ENCODE data around the gene AGBL4. TPM values are rescaled to one million over a fixed set of nuclear protein-coding genes. Genes with fewer than 3 reads are reported as not detected.

Gene AGBL4
- polyA plus RNA-seq, 3 donors = 0.05 TPM; not detected in 2

- TF ChIP-seq CTCF (IDR thresholded peaks at IDR 0.05) = no peak
- H2AFZ ChIP-seq (ENCODE audit: insufficient read depth, low read depth, low read length, poor library complexity, severe bottlenecking) = no peak overlapping the region
- H3K79me2 ChIP-seq (ENCODE audit: insufficient read depth, low read length) = no peaks in the 10 kb centered on the region
- H3K4me1 ChIP-seq (ENCODE audit: control insufficient read depth in 1 of 2, insufficient read depth in 2 of 2, low read length in 2 of 2) = no peaks in the 10 kb centered on the region
- H3K27me3 Mint-ChIP-seq (ENCODE audit: low read depth in 3 of 3) = peaks cover 0 to 3% (median 0%) of the 10 kb centered on the region in 3 donors
- H3K27ac Mint-ChIP-seq = peak overlapping the region in 2 of 7 donors; percentile 37 to 49
- H3K9me3 Mint-ChIP-seq = peaks cover 22 to 42% (median 36%) of the 10 kb centered on the region in 7 donors
- H3K36me3 ChIP-seq (replicated peaks in 1 of 2; ENCODE audit: control insufficient read depth in 1 of 2, insufficient read depth in 2 of 2, low read length in 2 of 2) = no peaks in the 10 kb centered on the region
- intact Hi-C loops (cut with micrococcal nuclease) = no loop called here
- H3K9me3 ChIP-seq (replicated peaks in 1 of 2; ENCODE audit: control insufficient read depth in 1 of 2, insufficient read depth in 1 of 2, low read length in 2 of 2) = peaks cover 46 to 51% of the 10 kb centered on the region in 2 donors
- no peaks in the 10 kb centered on the region for H3K4me1 Mint-ChIP-seq
- H3K36me3 Mint-ChIP-seq = no peaks in the 10 kb centered on the region
- no peaks in the 10 kb centered on the region for H3K27me3 ChIP-seq (ENCODE audit: control insufficient read depth in 2 of 2, insufficient read depth in 2 of 2, low read length in 2 of 2)
- no peak for DNase-seq
- H4K20me1 ChIP-seq (ENCODE audit: insufficient read depth, low read length) = no peaks in the 10 kb centered on the region
- H3K9ac ChIP-seq (ENCODE audit: insufficient read depth, low read length, poor library complexity, severe bottlenecking) = no peak overlapping the region
- WGBS (ENCODE audit: insufficient coverage) = 98% methylated on average over 9 of the region's 13 CpGs
- H3K4me2 ChIP-seq (replicated peaks; ENCODE audit: extremely low read depth, low read length, poor library complexity, severe bottlenecking) = no peak overlapping the region
- H3K27ac ChIP-seq (ENCODE audit: low read depth in 1 of 2, low read length in 2 of 2) = no peak overlapping the region
- H3K4me3 ChIP-seq (replicated peaks in 1 of 3; ENCODE audit: low read depth in 2 of 3, low read length in 3 of 3) = no peak overlapping the region
- H3K4me3 Mint-ChIP-seq = no peak overlapping the region
Observed at GRCh38 chr1:49841767-49842166, 182.0 kb downstream of the AGBL4 start.

GRCh38 chr1:49824261-49824660, 199.5 kb downstream of the AGBL4 start:
- no peak overlapping the region for H3K4me2 ChIP-seq (replicated peaks; ENCODE audit: extremely low read depth, low read length, poor library complexity, severe bottlenecking)
- no peaks in the 10 kb centered on the region for H3K36me3 ChIP-seq (replicated peaks in 1 of 2; ENCODE audit: control insufficient read depth in 1 of 2, insufficient read depth in 2 of 2, low read length in 2 of 2)
- Mint-ChIP-seq H3K9me3 (peaks cover 0 to 8% (median 4%) of the 10 kb centered on the region in 7 donors), H3K4me3 (no peak overlapping the region), H3K27ac (no peak overlapping the region), H3K36me3 (no peaks in the 10 kb centered on the region), H3K4me1 (no peaks in the 10 kb centered on the region), H3K27me3 (ENCODE audit: low read depth in 3 of 3) (no peaks in the 10 kb centered on the region)
- intact Hi-C loops (cut with micrococcal nuclease) = no loop called here
- DNase-seq = no peak
- no peaks in the 10 kb centered on the region for H3K9me3 ChIP-seq (replicated peaks in 1 of 2; ENCODE audit: control insufficient read depth in 1 of 2, insufficient read depth in 1 of 2, low read length in 2 of 2)
- no peak overlapping the region for H2AFZ ChIP-seq (ENCODE audit: insufficient read depth, low read depth, low read length, poor library complexity, severe bottlenecking)
- WGBS (ENCODE audit: insufficient coverage) = no CpG with 5 or more reads among the region's 1 CpG
- no peaks in the 10 kb centered on the region for H3K27me3 ChIP-seq (ENCODE audit: control insufficient read depth in 2 of 2, insufficient read depth in 2 of 2, low read length in 2 of 2)
- no peak overlapping the region for H3K27ac ChIP-seq (ENCODE audit: low read depth in 1 of 2, low read length in 2 of 2)
- H3K79me2 ChIP-seq (ENCODE audit: insufficient read depth, low read length) = no peaks in the 10 kb centered on the region
- TF ChIP-seq CTCF (IDR thresholded peaks at IDR 0.05) = no peak
- H3K9ac ChIP-seq (ENCODE audit: insufficient read depth, low read length, poor library complexity, severe bottlenecking) = no peak overlapping the region
- no peak overlapping the region for H3K4me3 ChIP-seq (replicated peaks in 1 of 3; ENCODE audit: low read depth in 2 of 3, low read length in 3 of 3)
- no peaks in the 10 kb centered on the region for H3K4me1 ChIP-seq (ENCODE audit: control insufficient read depth in 1 of 2, insufficient read depth in 2 of 2, low read length in 2 of 2)
- no peaks in the 10 kb centered on the region for H4K20me1 ChIP-seq (ENCODE audit: insufficient read depth, low read length)
